Cardiac muscle cell (in vitro differentiated cells and primary cell): ENCODE data around the gene SLC35E1. TPM values are rescaled to one million over a fixed set of nuclear protein-coding genes. Genes with fewer than 3 reads are reported as not detected.
A peak's percentile ranks its signal among the peaks of the same experiment; 100 is the strongest.
"Not testable (repeated sequence)": the region's sequence is repeated elsewhere in the genome, so short reads cannot be mapped to it uniquely, and the experiment has no call there.

Experiments used
- DNase-seq, 2 donors: peaks; one replicate each; pipeline versions ENCODE4 v3.0.0 to v3.0.0-alpha.2; 2010 to 2017; ENCODE audit warnings: low read depth in 1 of 2, low spot score in 1 of 2
- H3K27ac ChIP-seq: fragments of 200-600 bp; sonication (generic); 2 replicates; pipeline ENCODE4 v1.5.1; 2016
- H3K27me3 ChIP-seq: fragments of 200-600 bp; sonication (generic); 2 replicates; pipeline ENCODE4 v1.6.0; 2016; ENCODE audit warnings: control low read depth
- H3K36me3 ChIP-seq: fragments of 200-600 bp; sonication (generic); 2 replicates; pipeline ENCODE4 v1.5.1; 2016; ENCODE audit warnings: control low read depth
- H3K4me1 ChIP-seq: fragments of 200-600 bp; sonication (generic); 2 replicates; pipeline ENCODE4 v1.8.1; 2017; ENCODE audit warnings: low read depth, mild to moderate bottlenecking, mixed run types
- H3K4me3 ChIP-seq: fragments of 200-600 bp; sonication (generic); 2 replicates; pipeline ENCODE4 v1.5.1; 2016; ENCODE audit warnings: mild to moderate bottlenecking
- H3K9me3 ChIP-seq: fragments of 200-600 bp; sonication (generic); 2 replicates; pipeline ENCODE4 v1.5.1; 2017; ENCODE audit warnings: low read depth, mild to moderate bottlenecking, control low read depth
- CTCF ChIP-seq: IDR thresholded peaks from 2 replicates; pipeline ENCODE4 v1.5.1; 2012; ENCODE audit warnings: low read depth, mild to moderate bottlenecking, low read length
- polyA plus RNA-seq: library from polyadenylated mRNA; unstranded; fragments of >200 nt; fragmentation: Nextera tagmentation; extraction: Ambion mirVana; gene quantifications from 2 replicates; pipeline ENCODE4 v1.2.1, GENCODE V29; 2016
- total RNA-seq: library from RNA; depleted of rRNA; stranded (reverse); fragments of >200 nt; gene quantifications from 2 replicates; pipeline ENCODE4 v1.2.3, GENCODE V29; 2016

SLC35E1 gene
- total and polyA plus RNA-seq, 2 experiments from 2014 or later, result 22.5 to 29.7 TPM

GRCh38 chr19:16518483-16519229, 53.6 kb downstream of the SLC35E1 start:
- H3K9me3 ChIP-seq, result no peaks in the 10 kb centered on the region
- DNase-seq, result no peak
- H3K27me3 ChIP-seq, result no peaks in the 10 kb centered on the region
- peak; percentile 10 for TF ChIP-seq CTCF
- H3K36me3 ChIP-seq, result peaks cover 53% of the 10 kb centered on the region
- no peak overlapping the region for H3K4me3 ChIP-seq
- H3K27ac ChIP-seq, result peak overlapping the region; percentile 28
- H3K4me1 ChIP-seq, result no peaks in the 10 kb centered on the region

GRCh38 chr19:16518061-16518460, 54.2 kb downstream of the SLC35E1 start:
- H3K27ac ChIP-seq, result peak overlapping the region; percentile 28
- peaks cover 52% of the 10 kb centered on the region for H3K36me3 ChIP-seq
- no peak for DNase-seq

GRCh38 chr19:16516923-16517610, 55.1 kb downstream of the SLC35E1 start:
- Histone ChIP-seq H3K27me3 (no peaks in the 10 kb centered on the region), H3K4me3 (no peak overlapping the region), H3K36me3 (peaks cover 45% of the 10 kb centered on the region), H3K9me3 (no peaks in the 10 kb centered on the region), H3K4me1 (no peaks in the 10 kb centered on the region), H3K27ac (no peak overlapping the region)
- DNase-seq, result no peak
- TF ChIP-seq CTCF, result no peak

More at GRCh38 chr19:16518061-16518460, 54.2 kb downstream of the SLC35E1 start:
- H3K9me3 ChIP-seq, result no peaks in the 10 kb centered on the region
- no peak for TF ChIP-seq CTCF
- no peak overlapping the region for H3K4me3 ChIP-seq
- H3K27me3 ChIP-seq, result no peaks in the 10 kb centered on the region
- no peaks in the 10 kb centered on the region for H3K4me1 ChIP-seq

- Histone ChIP-seq H3K27ac (no peak overlapping the region), H3K36me3 (peaks cover 39% of the 10 kb centered on the region), H3K9me3 (no peaks in the 10 kb centered on the region), H3K4me1 (no peaks in the 10 kb centered on the region), H3K4me3 (no peak overlapping the region), H3K27me3 (no peaks in the 10 kb centered on the region)
- no peak for DNase-seq
- no peak for TF ChIP-seq CTCF
These were observed 55.8 kb downstream of the SLC35E1 start for GRCh38 chr19:16516381-16516780.

- H3K9me3 ChIP-seq, result no peaks in the 10 kb centered on the region
- no peaks in the 10 kb centered on the region for H3K27me3 ChIP-seq
- no peaks in the 10 kb centered on the region for H3K4me1 ChIP-seq
- peaks cover 23% of the 10 kb centered on the region for H3K36me3 ChIP-seq
- no peak for TF ChIP-seq CTCF
- no peak overlapping the region for H3K4me3 ChIP-seq
- no peak for DNase-seq
- H3K27ac ChIP-seq, result no peak overlapping the region
These were observed 57.7 kb downstream of the SLC35E1 start for GRCh38 chr19:16514383-16515019.

- not testable (repeated sequence) for H3K27me3 ChIP-seq, H3K4me3 ChIP-seq, H3K27ac ChIP-seq, H3K4me1 ChIP-seq, DNase-seq, H3K9me3 ChIP-seq, H3K36me3 ChIP-seq
These were observed 59.6 kb downstream of the SLC35E1 start for GRCh38 chr19:16512611-16513010.
